ENCODE results near the gene IFITM10.

Gene IFITM10

GRCh38 chr11:1743585-1744136 lies 6.7 kb downstream of the IFITM10 start:
- Mint-ChIP-seq H3K27me3 (ENCODE audit: low read depth) (peaks cover 32% of the 10 kb centered on the region), H3K4me3 (no peak overlapping the region), H3K27ac (no peak overlapping the region), H3K36me3 (ENCODE audit: low read depth) (peaks cover 4% of the 10 kb centered on the region), H3K4me1 (no peaks in the 10 kb centered on the region), H3K9me3 (peaks cover 8% of the 10 kb centered on the region)
- TF ChIP-seq CTCF (IDR thresholded peaks at IDR 0.05; ENCODE audit: unreplicated experiment in 3 of 3) = no peak

GRCh38 chr11:1742869-1743584 lies 7.4 kb downstream of the IFITM10 start:
- H3K27ac Mint-ChIP-seq = no peak overlapping the region
- H3K27me3 Mint-ChIP-seq (ENCODE audit: low read depth) = peaks cover 32% of the 10 kb centered on the region
- TF ChIP-seq CTCF (IDR thresholded peaks at IDR 0.05; ENCODE audit: unreplicated experiment in 3 of 3) = no peak
- peaks cover 13% of the 10 kb centered on the region for H3K9me3 Mint-ChIP-seq
- no peak overlapping the region for H3K4me3 Mint-ChIP-seq
- no peaks in the 10 kb centered on the region for H3K4me1 Mint-ChIP-seq
- H3K36me3 Mint-ChIP-seq (ENCODE audit: low read depth) = peaks cover 4% of the 10 kb centered on the region

GRCh38 chr11:1742371-1742770 lies 8.0 kb downstream of the IFITM10 start:
- H3K4me1 Mint-ChIP-seq = no peaks in the 10 kb centered on the region
- H3K36me3 Mint-ChIP-seq (ENCODE audit: low read depth) = peaks cover 4% of the 10 kb centered on the region
- no peak overlapping the region for H3K4me3 Mint-ChIP-seq
- TF ChIP-seq CTCF (IDR thresholded peaks at IDR 0.05; ENCODE audit: unreplicated experiment in 3 of 3) = no peak
- H3K9me3 Mint-ChIP-seq = peaks cover 20% of the 10 kb centered on the region
- no peak overlapping the region for H3K27ac Mint-ChIP-seq
- peaks cover 34% of the 10 kb centered on the region for H3K27me3 Mint-ChIP-seq (ENCODE audit: low read depth)

- Mint-ChIP-seq H3K27me3 (ENCODE audit: low read depth) (peaks cover 28% of the 10 kb centered on the region), H3K36me3 (ENCODE audit: low read depth) (peaks cover 4% of the 10 kb centered on the region), H3K27ac (no peak overlapping the region), H3K9me3 (peaks cover 23% of the 10 kb centered on the region), H3K4me1 (no peaks in the 10 kb centered on the region), H3K4me3 (no peak overlapping the region)
- TF ChIP-seq CTCF (IDR thresholded peaks at IDR 0.05; ENCODE audit: unreplicated experiment in 3 of 3) = no peak
Observed at GRCh38 chr11:1741741-1742140, 8.7 kb downstream of the IFITM10 start.

- Mint-ChIP-seq H3K4me1 (no peaks in the 10 kb centered on the region), H3K27me3 (ENCODE audit: low read depth) (peaks cover 22% of the 10 kb centered on the region), H3K9me3 (peaks cover 30% of the 10 kb centered on the region), H3K27ac (no peak overlapping the region), H3K36me3 (ENCODE audit: low read depth) (peaks cover under 1% of the 10 kb centered on the region), H3K4me3 (no peak overlapping the region)
- no peak for TF ChIP-seq CTCF (IDR thresholded peaks at IDR 0.05; ENCODE audit: unreplicated experiment in 3 of 3)
Observed at GRCh38 chr11:1740786-1741530, 9.4 kb downstream of the IFITM10 start.
